ENCODE measurements around the gene STK40. TPM values are rescaled to one million over a fixed set of nuclear protein-coding genes. Genes with fewer than 3 reads are reported as not detected.

STK40 gene
- total RNA-seq, 2 donors from 2014 or later = 19.4 to 32.4 TPM

DNA sequence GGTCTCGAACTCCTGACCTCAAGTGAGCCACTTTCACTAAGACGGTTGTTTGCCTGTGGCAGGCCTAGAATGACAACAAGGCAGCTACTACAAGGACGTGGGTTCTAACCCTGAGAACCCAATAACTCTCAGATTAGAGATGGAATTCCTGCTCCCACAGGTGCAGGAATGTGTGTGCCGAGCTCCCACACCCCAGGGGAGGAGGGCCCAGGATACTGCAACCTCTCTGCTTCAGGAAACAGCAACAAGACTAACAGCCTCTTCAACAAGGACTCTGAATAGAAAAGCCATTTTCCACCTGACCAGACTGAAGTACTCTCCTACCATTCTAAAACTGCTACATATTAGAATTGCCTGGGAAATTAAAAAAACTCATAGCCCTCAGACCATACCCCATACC is 7.1 kb upstream of the STK40 start:
- DNase-seq = no peak
- Histone ChIP-seq H3K9me3 (ENCODE audit: control insufficient read depth, low read length) (no peaks in the 10 kb centered on the region), H3K4me1 (ENCODE audit: control insufficient read depth, insufficient read depth, low read length) (no peaks in the 10 kb centered on the region), H3K36me3 (ENCODE audit: control insufficient read depth, insufficient read depth, low read length) (peaks cover 44% of the 10 kb centered on the region), H3K27me3 (ENCODE audit: control insufficient read depth, insufficient read depth, low read length, poor library complexity, severe bottlenecking) (no peaks in the 10 kb centered on the region), H3K4me3 (ENCODE audit: low read length) (no peak overlapping the region), H3K9ac (ENCODE audit: extremely low read depth, low read length, poor library complexity, severe bottlenecking) (no peak overlapping the region), H3K27ac (ENCODE audit: low read depth, low read length) (no peak overlapping the region)
- Mint-ChIP-seq H3K4me1 (peaks cover 12% of the 10 kb centered on the region), H3K4me3 (no peak overlapping the region), H3K27ac (peak overlapping the region; percentile 52), H3K36me3 (ENCODE audit: low read depth) (peaks cover 36% of the 10 kb centered on the region), H3K9me3 (no peaks in the 10 kb centered on the region), H3K27me3 (ENCODE audit: insufficient read depth) (no peaks in the 10 kb centered on the region)
- TF ChIP-seq CTCF (conservative IDR thresholded peaks at IDR 0.05) = no peak
- 84 to 93% methylated on average over 4 of the region's 4 CpGs for WGBS, 2 experiments (ENCODE audit: insufficient coverage in 1 of 2, insufficient read length in 1 of 2)

- no peak overlapping the region for H3K4me3 Mint-ChIP-seq
- H3K27ac ChIP-seq (ENCODE audit: low read depth, low read length) = no peak overlapping the region
- DNase-seq = no peak
- H3K27me3 Mint-ChIP-seq (ENCODE audit: insufficient read depth) = no peaks in the 10 kb centered on the region
- H3K27ac Mint-ChIP-seq = no peak overlapping the region
- no peaks in the 10 kb centered on the region for H3K9me3 ChIP-seq (ENCODE audit: control insufficient read depth, low read length)
- H3K36me3 Mint-ChIP-seq (ENCODE audit: low read depth) = peaks cover 35% of the 10 kb centered on the region
- H3K36me3 ChIP-seq (ENCODE audit: control insufficient read depth, insufficient read depth, low read length) = peaks cover 44% of the 10 kb centered on the region
- no peaks in the 10 kb centered on the region for H3K9me3 Mint-ChIP-seq
- WGBS, 2 experiments (ENCODE audit: insufficient coverage in 1 of 2, insufficient read length in 1 of 2) = 93 to 97% methylated on average over 5 to 8 of the region's 8 CpGs
- H3K27me3 ChIP-seq (ENCODE audit: control insufficient read depth, insufficient read depth, low read length, poor library complexity, severe bottlenecking) = no peaks in the 10 kb centered on the region
- peaks cover 9% of the 10 kb centered on the region for H3K4me1 ChIP-seq (ENCODE audit: control insufficient read depth, insufficient read depth, low read length)
- peaks cover 21% of the 10 kb centered on the region for H3K4me1 Mint-ChIP-seq
- no peak overlapping the region for H3K4me3 ChIP-seq (ENCODE audit: low read length)
- H3K9ac ChIP-seq (ENCODE audit: extremely low read depth, low read length, poor library complexity, severe bottlenecking) = no peak overlapping the region
- no peak for TF ChIP-seq CTCF (conservative IDR thresholded peaks at IDR 0.05)
Measured at GRCh38 chr1:36391271-36391670, 5.5 kb upstream of the STK40 start.

DNA sequence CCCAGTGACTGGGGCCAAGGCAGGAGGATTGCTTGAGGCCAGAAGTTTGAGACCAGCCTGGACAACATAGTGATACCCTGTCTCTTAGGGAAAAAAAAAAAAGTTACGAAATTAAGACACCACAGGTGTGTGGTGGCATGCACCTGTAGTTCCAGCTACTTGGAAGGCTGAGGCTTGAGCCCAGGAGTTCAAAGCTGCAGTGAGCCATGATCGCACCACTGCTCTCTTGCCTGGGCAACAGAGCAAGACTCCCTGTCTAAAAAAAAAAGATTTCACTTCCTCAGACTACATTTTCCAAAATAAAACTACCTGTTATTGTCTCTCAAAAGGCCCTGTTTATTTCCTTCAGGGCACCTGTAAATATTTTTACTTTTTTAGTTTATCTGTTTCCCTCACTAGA is 4.7 kb upstream of the STK40 start:
- Mint-ChIP-seq H3K4me3 (no peak overlapping the region), H3K9me3 (no peaks in the 10 kb centered on the region), H3K36me3 (ENCODE audit: low read depth) (peaks cover 33% of the 10 kb centered on the region), H3K4me1 (peaks cover 21% of the 10 kb centered on the region), H3K27ac (no peak overlapping the region), H3K27me3 (ENCODE audit: insufficient read depth) (no peaks in the 10 kb centered on the region)
- H3K27ac ChIP-seq (ENCODE audit: low read depth, low read length) = no peak overlapping the region
- no peak overlapping the region for H3K9ac ChIP-seq (ENCODE audit: extremely low read depth, low read length, poor library complexity, severe bottlenecking)
- 83 to 89% methylated on average over 1 to 2 of the region's 2 CpGs for WGBS, 2 experiments (ENCODE audit: insufficient coverage in 1 of 2, insufficient read length in 1 of 2)
- H3K36me3 ChIP-seq (ENCODE audit: control insufficient read depth, insufficient read depth, low read length) = peaks cover 44% of the 10 kb centered on the region
- no peak for TF ChIP-seq CTCF (conservative IDR thresholded peaks at IDR 0.05)
- no peaks in the 10 kb centered on the region for H3K27me3 ChIP-seq (ENCODE audit: control insufficient read depth, insufficient read depth, low read length, poor library complexity, severe bottlenecking)
- no peak overlapping the region for H3K4me3 ChIP-seq (ENCODE audit: low read length)
- peaks cover 9% of the 10 kb centered on the region for H3K4me1 ChIP-seq (ENCODE audit: control insufficient read depth, insufficient read depth, low read length)
- DNase-seq = no peak
- H3K9me3 ChIP-seq (ENCODE audit: control insufficient read depth, low read length) = no peaks in the 10 kb centered on the region

Data from endodermal cell (in vitro differentiated cells).